H1 (cell line): ENCODE data around the gene CEP70. TPM values are rescaled to one million over a fixed set of nuclear protein-coding genes. Genes with fewer than 3 reads are reported as not detected.

Experiments
- CTCF ChIA-PET: fragments of 300-600 bp; sonication (Branson Sonifier 250); formaldehyde crosslinking; loops from one replicate; lab custom pipeline; 2021; ENCODE audit not compliant: partially characterized antibody; lab: Charles Lee
- POLR2A ChIA-PET: fragments of 300-600 bp; sonication (Branson Sonifier 250); formaldehyde crosslinking; loops from one replicate; lab custom pipeline; 2021; ENCODE audit warnings: inconsistent platforms; ENCODE audit not compliant: partially characterized antibody; lab: Charles Lee
- DNase-seq, 2 experiments: peaks; one replicate each; pipeline versions ENCODE4 v3.0.0 to v3.0.0-alpha.2; 2010 to 2022; ENCODE audit warnings: low spot score in 2 of 2, low read depth in 1 of 2, mixed read lengths in 1 of 2
- FAIRE-seq: peaks from 2 replicates; lab custom pipeline; 2011; peaks lifted over from hg19 to GRCh38; lab: Jason Lieb, UNC
- H2AFZ ChIP-seq: 2 replicates; pipeline ENCODE4 v1.8.1; 2012; ENCODE audit warnings: low read length, inconsistent platforms
- H2AK5ac ChIP-seq: 2 replicates; pipeline ENCODE4 v1.6.1; 2013; ENCODE audit warnings: low read depth, low read length
- H2BK120ac ChIP-seq: replicated peaks from 2 replicates; pipeline ENCODE3; 2013; ENCODE audit warnings: low read depth, low read length, inconsistent platforms
- H2BK12ac ChIP-seq: 2 replicates; pipeline ENCODE4 v1.6.1; 2013; ENCODE audit warnings: low read depth, low read length
- H2BK15ac ChIP-seq: 2 replicates; pipeline ENCODE4 v1.6.1; 2013; ENCODE audit warnings: low read length
- H2BK20ac ChIP-seq: 2 replicates; pipeline ENCODE4 v1.6.1; 2013; ENCODE audit warnings: low read length
- H2BK5ac ChIP-seq: 2 replicates; pipeline ENCODE4 v1.6.1; 2013; ENCODE audit warnings: low read depth, low read length
- H3K14ac ChIP-seq: 2 replicates; pipeline ENCODE4 v1.6.1; 2013; ENCODE audit warnings: inconsistent platforms; ENCODE audit not compliant: insufficient read length
- H3K18ac ChIP-seq: 2 replicates; pipeline ENCODE4 v1.6.1; 2013; ENCODE audit warnings: low read length; ENCODE audit errors: extremely low read depth
- H3K23ac ChIP-seq: 2 replicates; pipeline ENCODE4 v1.6.1; 2013; ENCODE audit warnings: inconsistent platforms; ENCODE audit not compliant: insufficient read length
- H3K23me2 ChIP-seq: 2 replicates; pipeline ENCODE4 v1.6.1; 2013; ENCODE audit warnings: low read depth, low read length
- H3K27ac ChIP-seq: 2 replicates; pipeline ENCODE4 v1.6.1; 2011; ENCODE audit warnings: low read depth, low read length, inconsistent platforms
- H3K27me3 ChIP-seq, 4 experiments: replicated peaks in 1 of 4; 1 replicate in 1 of 4; 2 replicates in 3 of 4; pipeline versions ENCODE4 v1.6.1 to v1.8.1; 2011 to 2013; ENCODE audit warnings: low read length in 3 of 4, mild to moderate bottlenecking in 3 of 4, inconsistent platforms in 2 of 4, mixed read lengths in 2 of 4, moderate library complexity in 1 of 4; ENCODE audit not compliant: control insufficient read depth in 3 of 4, insufficient read depth in 3 of 4; ENCODE audit errors: extremely low read depth in 1 of 4
- H3K36me3 ChIP-seq, 4 experiments: 2 replicates each; pipeline versions ENCODE4 v1.6.1 to v1.8.1; 2011 to 2013; ENCODE audit warnings: mild to moderate bottlenecking in 4 of 4, low read length in 3 of 4, moderate library complexity in 2 of 4, control low read depth in 1 of 4, inconsistent platforms in 1 of 4; ENCODE audit not compliant: insufficient read depth in 4 of 4, control insufficient read depth in 2 of 4
- H3K4ac ChIP-seq: replicated peaks from 2 replicates; pipeline ENCODE3; 2013; ENCODE audit warnings: low read length, low read depth, mixed read lengths, inconsistent platforms; ENCODE audit not compliant: insufficient read length
- H3K4me1 ChIP-seq, 4 experiments: replicated peaks in 1 of 4; 1 replicate in 1 of 4; 2 replicates in 3 of 4; pipeline versions ENCODE4 v1.6.1 to v1.8.1; 2011 to 2013; ENCODE audit warnings: low read length in 3 of 4, inconsistent platforms in 2 of 4, mixed read lengths in 1 of 4; ENCODE audit not compliant: insufficient read depth in 4 of 4, control insufficient read depth in 3 of 4
- H3K4me2 ChIP-seq, 2 experiments: 2 replicates each; pipeline versions ENCODE4 v1.6.1 to v1.8.1; 2011 to 2013; ENCODE audit warnings: low read depth in 2 of 2, low read length in 2 of 2, control low read depth in 1 of 2, inconsistent platforms in 1 of 2, mild to moderate bottlenecking in 1 of 2; ENCODE audit not compliant: insufficient read depth in 1 of 2
- H3K4me3 ChIP-seq, 4 experiments: fragments of 200-600, 300-600 bp in 1 of 4; sonication (generic), shearing (Covaris generic), sonication (Bioruptor Twin) in 1 of 4; 2 replicates each; pipeline versions ENCODE4 v1.5.1 to v1.8.1; 2011 to 2016; ENCODE audit warnings: low read length in 4 of 4, low read depth in 3 of 4, control low read depth in 2 of 4, inconsistent platforms in 2 of 4, mild to moderate bottlenecking in 2 of 4, mixed read lengths in 1 of 4, moderate library complexity in 1 of 4; ENCODE audit not compliant: insufficient read depth in 2 of 4; ENCODE audit errors: extremely low read depth in 1 of 4
- H3K56ac ChIP-seq: replicated peaks from 2 replicates; pipeline ENCODE3; 2013; ENCODE audit warnings: low read depth, mild to moderate bottlenecking, mixed read lengths, low read length, inconsistent platforms; ENCODE audit not compliant: insufficient read length
- H3K79me1 ChIP-seq: 2 replicates; pipeline ENCODE4 v1.6.1; 2013; ENCODE audit warnings: low read depth, low read length, control low read depth
- H3K79me2 ChIP-seq, 2 experiments: 2 replicates each; pipeline versions ENCODE4 v1.6.1 to v1.8.1; 2012 to 2013; ENCODE audit warnings: low read length in 2 of 2, mild to moderate bottlenecking in 2 of 2, inconsistent platforms in 1 of 2; ENCODE audit not compliant: insufficient read depth in 2 of 2, control insufficient read depth in 1 of 2
- H3K9ac ChIP-seq, 4 experiments: replicated peaks in 1 of 4; 1 replicate in 1 of 4; 2 replicates in 3 of 4; pipeline versions ENCODE4 v1.6.1 to v1.8.1; 2011 to 2013; ENCODE audit warnings: low read depth in 3 of 4, low read length in 3 of 4, control low read depth in 2 of 4, mild to moderate bottlenecking in 2 of 4, moderate library complexity in 2 of 4, inconsistent platforms in 1 of 4; ENCODE audit errors: extremely low read depth in 1 of 4
- H3K9me3 ChIP-seq, 2 experiments: 2 replicates each; pipeline versions ENCODE4 v1.6.1 to v1.8.1; 2012 to 2013; ENCODE audit warnings: mild to moderate bottlenecking in 2 of 2, moderate library complexity in 2 of 2, control low read depth in 1 of 2, inconsistent platforms in 1 of 2, low read depth in 1 of 2, low read length in 1 of 2, mixed read lengths in 1 of 2; ENCODE audit not compliant: insufficient read depth in 2 of 2
- H4K20me1 ChIP-seq, 2 experiments: replicated peaks in 1 of 2; 2 replicates each; pipeline versions ENCODE3 to v1.8.1; 2011 to 2013; ENCODE audit warnings: inconsistent platforms in 2 of 2, low read length in 2 of 2, mild to moderate bottlenecking in 1 of 2; ENCODE audit not compliant: insufficient read depth in 2 of 2, control insufficient read depth in 1 of 2
- H4K5ac ChIP-seq: 2 replicates; pipeline ENCODE4 v1.6.1; 2013; ENCODE audit warnings: low read length, low read depth, mixed read lengths, inconsistent platforms; ENCODE audit not compliant: insufficient read length
- H4K8ac ChIP-seq: 2 replicates; pipeline ENCODE4 v1.8.0; 2013; ENCODE audit warnings: mild to moderate bottlenecking, moderate library complexity, low read length, inconsistent platforms; ENCODE audit not compliant: insufficient read depth; ENCODE audit errors: extremely low read depth
- H4K91ac ChIP-seq: replicated peaks from 2 replicates; pipeline ENCODE3; 2013; ENCODE audit warnings: low read length, mixed read lengths, inconsistent platforms; ENCODE audit not compliant: insufficient read length
- ASH2L ChIP-seq: fragments of 200-600, 300-600 bp; sonication (generic); IDR thresholded peaks from one replicate; pipeline ENCODE4 v1.7.1; 2017; ENCODE audit warnings: low read length
- ATF2 ChIP-seq: IDR thresholded peaks from 2 replicates; pipeline ENCODE4 v1.6.1; 2012; ENCODE audit warnings: low read length, inconsistent platforms
- HDAC2 ChIP-seq, 2 experiments: fragments of 300-600 bp in 1 of 2; sonication (generic) in 1 of 2; IDR thresholded peaks; 2 replicates each; pipeline ENCODE4 v1.6.1; 2011 to 2012; ENCODE audit warnings: low read depth in 2 of 2, low read length in 2 of 2, mild to moderate bottlenecking in 2 of 2, moderate library complexity in 2 of 2, borderline replicate concordance in 1 of 2, inconsistent platforms in 1 of 2
- HDAC6 ChIP-seq: IDR thresholded peaks from one replicate; pipeline ENCODE4 v1.7.1; 2012; ENCODE audit warnings: low read depth, mild to moderate bottlenecking, inconsistent platforms, low read length, moderate library complexity
- KDM4A ChIP-seq: IDR thresholded peaks from one replicate; pipeline ENCODE4 v1.7.1; 2012; ENCODE audit warnings: low read depth, mild to moderate bottlenecking, moderate library complexity, low read length, inconsistent platforms; ENCODE audit not compliant: severe bottlenecking
- NANOG ChIP-seq: IDR thresholded peaks from 2 replicates; pipeline ENCODE4 v1.6.1; 2011; ENCODE audit warnings: low read length, low read depth, mild to moderate bottlenecking, inconsistent platforms; ENCODE audit not compliant: insufficient read depth, poor library complexity, severe bottlenecking
- RFX5 ChIP-seq: IDR thresholded peaks from 2 replicates; pipeline ENCODE4 v1.6.1; 2011; ENCODE audit warnings: low read depth, low read length, improper control_type of control experiment, borderline replicate concordance
- SIX5 ChIP-seq: IDR thresholded peaks from 2 replicates; pipeline ENCODE4 v1.6.1; 2011; ENCODE audit warnings: mild to moderate bottlenecking, low read depth, low read length
- SP2 ChIP-seq: IDR thresholded peaks from 2 replicates; pipeline ENCODE4 v1.6.1; 2012; ENCODE audit warnings: mild to moderate bottlenecking, low read length, inconsistent platforms
- SRF ChIP-seq: IDR thresholded peaks from 2 replicates; pipeline ENCODE4 v1.6.1; 2011; ENCODE audit warnings: mild to moderate bottlenecking, low read depth, low read length, moderate library complexity
- TEAD4 ChIP-seq: IDR thresholded peaks from 2 replicates; pipeline ENCODE4 v1.6.1; 2012; ENCODE audit warnings: low read depth, low read length, inconsistent platforms, mixed read lengths
- WGBS, 2 experiments: shearing (Covaris generic) in 1 of 2; methylation state at CpG; one replicate each; pipeline versions ENCODE4 v1.1.6 to v1.1.7; 2013 to 2015; ENCODE audit warnings: low lambda C conversion rate in 2 of 2, mixed read lengths in 2 of 2, inconsistent platforms in 1 of 2, low coverage in 1 of 2, missing lambda C conversion rate in 1 of 2; ENCODE audit not compliant: insufficient replicate concordance in 2 of 2, insufficient coverage in 1 of 2, insufficient read length in 1 of 2; ENCODE audit errors: extremely low coverage in 1 of 2, missing lambda C conversion rate in 1 of 2; 5-methylcytosine and 5-hydroxymethylcytosine counted together
- polyA plus RNA-seq, 7 experiments: library from polyadenylated mRNA; depleted of rRNA in 3 of 7; stranded (reverse) in 5 of 7; unstranded in 2 of 7; fragments of >200 nt in 5 of 7; fragments of 200-250 nt in 2 of 7; gene quantifications; 1 replicate in 5 of 7; 2 replicates in 1 of 7; 4 replicates in 1 of 7; pipeline versions ENCODE4 v1.2.1 to v1.2.3, GENCODE V29; 2011 to 2013; ENCODE audit warnings: missing spikeins in 2 of 7, mixed read lengths in 2 of 7
- total RNA-seq: library from RNA; stranded (reverse); fragmentation: NEBNext Ultra II Directional; extraction: Animal tissue kit (Norgen Biotek cat#: 25700); gene quantifications from 2 replicates; pipeline ENCODE4 v1.2.1, GENCODE V29; 2021
- TF ChIP-seq, protein P1 (sequence below): IDR thresholded peaks from 2 replicates; pipeline ENCODE4 v1.6.1; 2012; ENCODE audit warnings: inconsistent platforms

Gene CEP70
- total and polyA plus RNA-seq, 2 of the 8 experiments (the other 6 are each of a cell fraction or from before 2014, with no cell fraction given) = 3.9 to 26.2 TPM

- Histone ChIP-seq H3K4ac (no peak overlapping the region), H2BK15ac (no peak overlapping the region), H2AFZ (no peak overlapping the region), H3K79me2 (no peaks in the 10 kb centered on the region), H4K5ac (no peak overlapping the region), H3K23ac (no peak overlapping the region), H3K14ac (no peak overlapping the region), H3K23me2 (no peaks in the 10 kb centered on the region), H3K9ac (no peak overlapping the region), H3K9me3 (no peaks in the 10 kb centered on the region), H3K27me3 (no peaks in the 10 kb centered on the region), H2BK12ac (no peak overlapping the region), H2AK5ac (no peak overlapping the region), H2BK120ac (no peak overlapping the region), H3K56ac (no peak overlapping the region), H3K4me1 (peaks cover 0 to 3% (median 0%) of the 10 kb centered on the region in 4 experiments; a peak in 1 of 7 replicates), H4K20me1 (no peaks in the 10 kb centered on the region), H3K4me2 (no peak overlapping the region), H2BK5ac (no peak overlapping the region), H4K8ac (no peak overlapping the region), H2BK20ac (no peak overlapping the region), H3K79me1 (no peaks in the 10 kb centered on the region), H3K4me3 (no peak overlapping the region), H3K27ac (no peak overlapping the region), H3K36me3 (no peaks in the 10 kb centered on the region), H4K91ac (no peak overlapping the region), H3K18ac (no peak overlapping the region)
- ChIA-PET POLR2A (no interaction called here), CTCF (no interaction called here)
- no peak for FAIRE-seq
- no peak for DNase-seq
- WGBS, 2 experiments = 93% methylated on average over 2 of the region's 2 CpGs; no CpG with 5 or more reads in 1 of the 2 experiments
- TF ChIP-seq KDM4A (no peak), TEAD4 (no peak), ATF2 (no peak), NANOG (no peak), SP2 (no peak), SIX5 (no peak), ASH2L (no peak), HDAC6 (no peak), RFX5 (no peak), HDAC2 (IDR thresholded peaks at IDR 0.05; ENCODE audit: borderline replicate concordance in 1 of 2, low read depth in 2 of 2, low read length in 2 of 2) (no peak), SRF (no peak)
- TF ChIP-seq, protein P1, sequence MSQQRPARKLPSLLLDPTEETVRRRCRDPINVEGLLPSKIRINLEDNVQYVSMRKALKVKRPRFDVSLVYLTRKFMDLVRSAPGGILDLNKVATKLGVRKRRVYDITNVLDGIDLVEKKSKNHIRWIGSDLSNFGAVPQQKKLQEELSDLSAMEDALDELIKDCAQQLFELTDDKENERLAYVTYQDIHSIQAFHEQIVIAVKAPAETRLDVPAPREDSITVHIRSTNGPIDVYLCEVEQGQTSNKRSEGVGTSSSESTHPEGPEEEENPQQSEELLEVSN = no peak
Observed at GRCh38 chr3:138509586-138509985, 84.5 kb downstream of the CEP70 start.
